WTC11 (cell line): ENCODE data around the gene RGMB. TPM values are rescaled to one million over a fixed set of nuclear protein-coding genes. Genes with fewer than 3 reads are reported as not detected.

ENCODE experiments used
- ATAC-seq: fragments of 200-7000 bp; cut with Tn5 transposase; 2 replicates; pipeline ENCODE4 v1.10.0; 2021; ENCODE audit warnings: mild to moderate bottlenecking, moderate library complexity
- CTCF ChIA-PET: fragments of 300-600 bp; sonication (Branson Sonifier 250); formaldehyde crosslinking; loops from one replicate; lab custom pipeline; 2021; ENCODE audit warnings: antibody characterized with exemption; lab: Charles Lee
- POLR2A ChIA-PET: fragments of 350-600 bp; sonication (Branson Sonifier 250); formaldehyde crosslinking; loops from one replicate; lab custom pipeline; 2021; ENCODE audit warnings: antibody characterized with exemption; lab: Charles Lee
- DNase-seq: peaks from one replicate; pipeline ENCODE4 v3.0.0; 2021; ENCODE audit warnings: low spot score
- H3K27ac Mint-ChIP-seq: 2 replicates; pipeline ENCODE4 v1.8.0; 2021; ENCODE audit warnings: mixed read lengths
- H3K27me3 Mint-ChIP-seq: 2 replicates; pipeline ENCODE4 v1.8.0; 2021; ENCODE audit warnings: low read depth, mild to moderate bottlenecking, moderate library complexity, mixed read lengths
- H3K36me3 Mint-ChIP-seq: 2 replicates; pipeline ENCODE4 v1.8.0; 2021; ENCODE audit warnings: mixed read lengths
- H3K4me1 Mint-ChIP-seq: 2 replicates; pipeline ENCODE4 v1.8.0; 2022; ENCODE audit warnings: mixed read lengths
- H3K4me3 Mint-ChIP-seq: 2 replicates; pipeline ENCODE4 v1.8.0; 2021; ENCODE audit warnings: mild to moderate bottlenecking, moderate library complexity, mixed read lengths
- H3K9me3 Mint-ChIP-seq: 2 replicates; pipeline ENCODE4 v1.8.0; 2021; ENCODE audit warnings: mixed read lengths
- CREB1 ChIP-seq: sonication (generic); formaldehyde crosslinking; IDR thresholded peaks from 2 replicates; pipeline ENCODE4 v1.8.0; 2023; ENCODE audit warnings: mild to moderate bottlenecking, missing genetic modification reagents
- CTCF ChIP-seq: fragments of 200-600 bp; IDR thresholded peaks from 2 replicates; pipeline ENCODE4 v1.8.0; 2022; ENCODE audit warnings: antibody characterized with exemption
- EMX1 ChIP-seq: fragments of 250-450 bp; sonication (Bioruptor Pico); IDR thresholded peaks from 2 replicates; pipeline ENCODE4 v1.8.0; 2021; ENCODE audit warnings: mild to moderate bottlenecking
- ETV6 ChIP-seq: sonication (generic); formaldehyde crosslinking; IDR thresholded peaks from 2 replicates; pipeline ENCODE4 v1.8.1; 2022; ENCODE audit warnings: mild to moderate bottlenecking, missing genetic modification reagents
- MAX ChIP-seq: sonication (generic); formaldehyde crosslinking; IDR thresholded peaks from 2 replicates; pipeline ENCODE4 v1.8.0; 2022; ENCODE audit warnings: mild to moderate bottlenecking, missing genetic modification reagents
- MXD4 ChIP-seq: fragments of 250-450 bp; sonication (Bioruptor Pico); IDR thresholded peaks from 2 replicates; pipeline ENCODE4 v1.8.0; 2021; ENCODE audit warnings: mild to moderate bottlenecking, moderate library complexity, borderline replicate concordance
- MYBL2 ChIP-seq: sonication (generic); formaldehyde crosslinking; IDR thresholded peaks from 2 replicates; pipeline ENCODE4 v1.8.1; 2023; ENCODE audit warnings: mild to moderate bottlenecking, moderate library complexity, missing genetic modification reagents
- OVOL2 ChIP-seq: fragments of 250-450 bp; sonication (Bioruptor Pico); IDR thresholded peaks from 2 replicates; pipeline ENCODE4 v1.9.0; 2021; ENCODE audit warnings: mild to moderate bottlenecking, borderline replicate concordance
- RORB ChIP-seq: fragments of 250-450 bp; sonication (Bioruptor Pico); IDR thresholded peaks from 2 replicates; pipeline ENCODE4 v1.9.0; 2021; ENCODE audit warnings: mild to moderate bottlenecking
- SOX15 ChIP-seq: fragments of 250-450 bp; sonication (Bioruptor Pico); IDR thresholded peaks from 2 replicates; pipeline ENCODE4 v1.9.0; 2021; ENCODE audit warnings: mild to moderate bottlenecking
- ZNF317 ChIP-seq: sonication (generic); formaldehyde crosslinking; IDR thresholded peaks from 2 replicates; pipeline ENCODE4 v1.8.1; 2023; ENCODE audit warnings: low read depth, mild to moderate bottlenecking, moderate library complexity, missing genetic modification reagents, borderline replicate concordance
- ZNF396 ChIP-seq: fragments of 250-450 bp; sonication (Bioruptor Pico); IDR thresholded peaks from 2 replicates; pipeline ENCODE4 v1.8.0; 2021; ENCODE audit warnings: mild to moderate bottlenecking, moderate library complexity, borderline replicate concordance
- total RNA-seq: library from RNA; stranded (reverse); gene quantifications from 3 replicates; pipeline ENCODE4 v1.2.3, GENCODE V29; 2021
- TF ChIP-seq, protein P1 (sequence below): sonication (generic); formaldehyde crosslinking; conservative IDR thresholded peaks from 2 replicates; pipeline ENCODE4 v1.8.1; 2022; ENCODE audit warnings: mild to moderate bottlenecking, missing genetic modification reagents
- TF ChIP-seq, protein P2 (sequence below): sonication (generic); formaldehyde crosslinking; IDR thresholded peaks from 2 replicates; pipeline ENCODE4 v1.8.0; 2022; ENCODE audit warnings: mild to moderate bottlenecking, missing genetic modification reagents
- TF ChIP-seq, protein P3 (sequence below): sonication (generic); formaldehyde crosslinking; IDR thresholded peaks from 2 replicates; pipeline ENCODE4 v1.8.1; 2023; ENCODE audit warnings: mild to moderate bottlenecking, missing genetic modification reagents
- TF ChIP-seq, protein P4 (sequence below): sonication (generic); formaldehyde crosslinking; IDR thresholded peaks from 2 replicates; pipeline ENCODE4 v1.8.1; 2022; ENCODE audit warnings: mild to moderate bottlenecking, missing genetic modification reagents, moderate library complexity, borderline replicate concordance
- TF ChIP-seq, protein P5 (sequence below): fragments of 250-450 bp; sonication (Bioruptor Pico); IDR thresholded peaks from 2 replicates; pipeline ENCODE4 v1.9.0; 2021; ENCODE audit warnings: moderate library complexity, mild to moderate bottlenecking, inconsistent platforms, borderline replicate concordance

The RGMB gene
- total RNA-seq, 1 experiment from 2014 or later = 33.0 TPM

DNA sequence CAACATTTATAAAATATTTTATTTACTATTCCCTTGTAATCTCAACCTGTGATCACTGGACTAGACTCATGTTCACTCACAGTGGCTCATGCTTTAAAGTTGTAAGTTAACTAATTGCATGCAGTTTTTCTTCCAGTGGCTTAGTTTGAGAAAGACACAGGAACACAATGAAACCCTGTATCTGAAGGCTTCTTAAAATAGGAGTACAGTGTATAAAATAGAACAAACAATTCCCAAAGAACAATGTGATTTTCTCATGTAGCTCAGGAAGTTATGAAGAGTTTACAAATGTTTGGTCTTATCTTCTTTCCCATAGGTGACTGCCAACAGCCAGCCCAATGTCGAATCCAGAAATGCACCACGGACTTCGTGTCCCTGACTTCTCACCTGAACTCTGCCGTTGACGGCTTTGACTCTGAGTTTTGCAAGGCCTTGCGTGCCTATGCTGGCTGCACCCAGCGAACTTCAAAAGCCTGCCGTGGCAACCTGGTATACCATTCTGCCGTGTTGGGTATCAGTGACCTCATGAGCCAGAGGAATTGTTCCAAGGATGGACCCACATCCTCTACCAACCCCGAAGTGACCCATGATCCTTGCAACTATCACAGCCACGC is 5.9 kb downstream of the RGMB start:
- no peaks in the 10 kb centered on the region for H3K9me3 Mint-ChIP-seq
- H3K27me3 Mint-ChIP-seq = no peaks in the 10 kb centered on the region
- ChIA-PET POLR2A (no interaction called here), CTCF (no interaction called here)
- H3K27ac Mint-ChIP-seq = no peak overlapping the region
- ATAC-seq = no peak
- H3K4me1 Mint-ChIP-seq = peaks cover 60% of the 10 kb centered on the region
- peaks cover 65% of the 10 kb centered on the region for H3K36me3 Mint-ChIP-seq
- no peak overlapping the region for H3K4me3 Mint-ChIP-seq
- DNase-seq = no peak
- TF ChIP-seq SOX15 (CRISPR knock-in tag) (no peak), EMX1 (CRISPR knock-in tag) (no peak)

- CTCF ChIA-PET = interaction anchor here (0.9 to 1.2 kb wide), 2 partner anchors 11 to 16 kb away, joined by 4 to 6 read pairs; no protein-coding TSS in a partner anchor
Observed at GRCh38 chr5:98780390-98780789, 6.9 kb downstream of the RGMB start.

DNA sequence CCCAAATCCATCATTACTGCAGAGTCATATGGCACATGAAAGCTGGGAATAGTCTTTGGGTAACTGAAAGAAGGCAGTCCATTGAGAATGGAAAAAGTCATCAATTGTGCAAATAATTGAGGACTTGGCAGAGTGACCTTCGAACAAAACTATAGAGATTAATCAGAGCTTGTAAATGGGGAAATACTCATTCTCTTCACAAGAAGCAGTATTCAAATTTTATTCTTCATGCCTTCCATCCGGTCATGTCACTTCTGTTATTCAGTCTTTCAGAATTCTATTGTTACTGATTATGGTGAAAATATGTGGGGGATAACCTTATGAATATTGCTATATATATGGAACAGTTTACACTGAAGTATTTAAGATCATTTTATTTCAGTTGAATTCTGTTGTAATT is 8.1 kb downstream of the RGMB start:
- Mint-ChIP-seq H3K9me3 (no peaks in the 10 kb centered on the region), H3K27me3 (no peaks in the 10 kb centered on the region), H3K27ac (no peak overlapping the region), H3K4me1 (peaks cover 61% of the 10 kb centered on the region), H3K36me3 (peaks cover 47% of the 10 kb centered on the region), H3K4me3 (no peak overlapping the region)
- DNase-seq = no peak
- POLR2A ChIA-PET = no interaction called here
- CTCF ChIA-PET = interaction anchor here (1.2 kb wide), 1 partner anchor 12 kb away, joined by 4 read pairs; no protein-coding TSS in a partner anchor
- TF ChIP-seq MAX (CRISPR knock-in tag) = no peak
- TF ChIP-seq ETV6 (CRISPR knock-in tag) = no peak
- TF ChIP-seq, protein P1, sequence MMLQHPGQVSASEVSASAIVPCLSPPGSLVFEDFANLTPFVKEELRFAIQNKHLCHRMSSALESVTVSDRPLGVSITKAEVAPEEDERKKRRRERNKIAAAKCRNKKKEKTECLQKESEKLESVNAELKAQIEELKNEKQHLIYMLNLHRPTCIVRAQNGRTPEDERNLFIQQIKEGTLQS (CRISPR knock-in tag) = no peak
- TF ChIP-seq, protein P2, sequence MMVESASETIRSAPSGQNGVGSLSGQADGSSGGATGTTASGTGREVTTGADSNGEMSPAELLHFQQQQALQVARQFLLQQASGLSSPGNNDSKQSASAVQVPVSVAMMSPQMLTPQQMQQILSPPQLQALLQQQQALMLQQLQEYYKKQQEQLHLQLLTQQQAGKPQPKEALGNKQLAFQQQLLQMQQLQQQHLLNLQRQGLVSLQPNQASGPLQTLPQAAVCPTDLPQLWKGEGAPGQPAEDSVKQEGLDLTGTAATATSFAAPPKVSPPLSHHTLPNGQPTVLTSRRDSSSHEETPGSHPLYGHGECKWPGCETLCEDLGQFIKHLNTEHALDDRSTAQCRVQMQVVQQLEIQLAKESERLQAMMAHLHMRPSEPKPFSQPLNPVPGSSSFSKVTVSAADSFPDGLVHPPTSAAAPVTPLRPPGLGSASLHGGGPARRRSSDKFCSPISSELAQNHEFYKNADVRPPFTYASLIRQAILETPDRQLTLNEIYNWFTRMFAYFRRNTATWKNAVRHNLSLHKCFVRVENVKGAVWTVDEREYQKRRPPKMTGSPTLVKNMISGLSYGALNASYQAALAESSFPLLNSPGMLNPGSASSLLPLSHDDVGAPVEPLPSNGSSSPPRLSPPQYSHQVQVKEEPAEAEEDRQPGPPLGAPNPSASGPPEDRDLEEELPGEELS (CRISPR knock-in tag) = no peak
- TF ChIP-seq, all 79 proteins: peak for 0
- no peak for ATAC-seq

More at GRCh38 chr5:98780390-98780789, 6.9 kb downstream of the RGMB start:
- DNase-seq (no peak), ATAC-seq (no peak)
- TF ChIP-seq ZNF317 (no peak), CREB1 (CRISPR knock-in tag) (no peak), CTCF (no peak), RORB (CRISPR knock-in tag) (no peak), ETV6 (CRISPR knock-in tag) (no peak), OVOL2 (CRISPR knock-in tag) (no peak), ZNF396 (CRISPR knock-in tag) (no peak), MXD4 (CRISPR knock-in tag) (no peak), MYBL2 (no peak)
- TF ChIP-seq, protein P3, sequence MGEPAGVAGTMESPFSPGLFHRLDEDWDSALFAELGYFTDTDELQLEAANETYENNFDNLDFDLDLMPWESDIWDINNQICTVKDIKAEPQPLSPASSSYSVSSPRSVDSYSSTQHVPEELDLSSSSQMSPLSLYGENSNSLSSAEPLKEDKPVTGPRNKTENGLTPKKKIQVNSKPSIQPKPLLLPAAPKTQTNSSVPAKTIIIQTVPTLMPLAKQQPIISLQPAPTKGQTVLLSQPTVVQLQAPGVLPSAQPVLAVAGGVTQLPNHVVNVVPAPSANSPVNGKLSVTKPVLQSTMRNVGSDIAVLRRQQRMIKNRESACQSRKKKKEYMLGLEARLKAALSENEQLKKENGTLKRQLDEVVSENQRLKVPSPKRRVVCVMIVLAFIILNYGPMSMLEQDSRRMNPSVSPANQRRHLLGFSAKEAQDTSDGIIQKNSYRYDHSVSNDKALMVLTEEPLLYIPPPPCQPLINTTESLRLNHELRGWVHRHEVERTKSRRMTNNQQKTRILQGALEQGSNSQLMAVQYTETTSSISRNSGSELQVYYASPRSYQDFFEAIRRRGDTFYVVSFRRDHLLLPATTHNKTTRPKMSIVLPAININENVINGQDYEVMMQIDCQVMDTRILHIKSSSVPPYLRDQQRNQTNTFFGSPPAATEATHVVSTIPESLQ (CRISPR knock-in tag) = no peak
- TF ChIP-seq, protein P4, sequence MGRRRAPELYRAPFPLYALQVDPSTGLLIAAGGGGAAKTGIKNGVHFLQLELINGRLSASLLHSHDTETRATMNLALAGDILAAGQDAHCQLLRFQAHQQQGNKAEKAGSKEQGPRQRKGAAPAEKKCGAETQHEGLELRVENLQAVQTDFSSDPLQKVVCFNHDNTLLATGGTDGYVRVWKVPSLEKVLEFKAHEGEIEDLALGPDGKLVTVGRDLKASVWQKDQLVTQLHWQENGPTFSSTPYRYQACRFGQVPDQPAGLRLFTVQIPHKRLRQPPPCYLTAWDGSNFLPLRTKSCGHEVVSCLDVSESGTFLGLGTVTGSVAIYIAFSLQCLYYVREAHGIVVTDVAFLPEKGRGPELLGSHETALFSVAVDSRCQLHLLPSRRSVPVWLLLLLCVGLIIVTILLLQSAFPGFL = no peak
- TF ChIP-seq, protein P5, sequence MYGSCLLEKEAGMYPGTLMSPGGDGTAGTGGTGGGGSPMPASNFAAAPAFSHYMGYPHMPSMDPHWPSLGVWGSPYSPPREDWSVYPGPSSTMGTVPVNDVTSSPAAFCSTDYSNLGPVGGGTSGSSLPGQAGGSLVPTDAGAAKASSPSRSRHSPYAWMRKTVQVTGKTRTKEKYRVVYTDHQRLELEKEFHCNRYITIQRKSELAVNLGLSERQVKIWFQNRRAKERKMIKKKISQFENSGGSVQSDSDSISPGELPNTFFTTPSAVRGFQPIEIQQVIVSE (CRISPR knock-in tag) = no peak
- POLR2A ChIA-PET = no interaction called here
- Mint-ChIP-seq H3K27ac (no peak overlapping the region), H3K36me3 (peaks cover 54% of the 10 kb centered on the region), H3K27me3 (no peaks in the 10 kb centered on the region), H3K4me1 (peaks cover 61% of the 10 kb centered on the region), H3K4me3 (no peak overlapping the region), H3K9me3 (no peaks in the 10 kb centered on the region)
